ENCODE data around the gene NAA20. TPM values are rescaled to one million over a fixed set of nuclear protein-coding genes. Genes with fewer than 3 reads are reported as not detected.
"Not testable (repeated sequence)": the region's sequence is repeated elsewhere in the genome, so short reads cannot be mapped to it uniquely, and the experiment has no call there.

Gene NAA20
- total RNA-seq, 2 donors from 2014 or later, result 49.0 to 63.1 TPM

DNA sequence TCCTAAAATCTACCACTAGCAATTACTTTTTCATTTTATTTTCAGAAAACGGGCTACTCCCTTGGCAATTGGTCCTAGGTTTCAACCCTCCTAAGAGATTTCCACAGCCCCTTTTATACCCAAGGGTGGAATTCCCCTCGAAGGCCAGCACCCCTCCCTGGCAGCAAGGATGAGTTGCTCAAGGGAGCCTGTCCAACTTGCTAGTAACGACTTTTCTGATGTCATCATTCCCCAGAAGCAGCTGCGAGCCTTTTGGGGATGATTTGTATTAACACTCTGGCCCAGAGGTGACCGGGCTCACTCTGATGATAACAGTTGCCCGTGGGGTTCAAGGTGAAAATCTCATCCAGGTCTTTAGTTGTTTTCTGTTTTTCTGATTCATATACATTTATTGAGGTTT lies 30.7 kb upstream of the NAA20 start:
- intact Hi-C loops (cut with DNase I), result no loop called here
- peak; percentile 38 for DNase-seq
- ATAC-seq, result peak; percentile 42 to 58

DNA sequence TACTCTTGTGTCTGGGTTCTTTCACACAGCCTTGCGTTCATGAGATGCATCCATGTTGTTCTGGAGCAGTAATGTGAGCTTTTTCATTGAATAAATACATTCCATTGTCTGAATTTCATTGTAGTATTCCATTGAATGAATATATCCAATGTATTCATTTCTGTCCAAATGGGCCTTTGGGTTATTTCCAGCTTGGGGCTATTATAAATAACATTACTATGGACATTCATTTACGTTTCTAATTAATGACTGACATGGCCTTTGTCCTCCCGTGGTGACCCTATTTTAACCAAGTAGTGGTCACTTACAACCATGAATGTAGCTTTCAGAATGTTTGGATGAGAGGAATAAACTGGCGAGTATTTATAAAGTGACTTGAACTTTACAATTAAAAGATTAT lies 30.1 kb upstream of the NAA20 start:
- DNase-seq, result no peak
- intact Hi-C loops (cut with DNase I), result no loop called here
- ATAC-seq, result no peak

DNA sequence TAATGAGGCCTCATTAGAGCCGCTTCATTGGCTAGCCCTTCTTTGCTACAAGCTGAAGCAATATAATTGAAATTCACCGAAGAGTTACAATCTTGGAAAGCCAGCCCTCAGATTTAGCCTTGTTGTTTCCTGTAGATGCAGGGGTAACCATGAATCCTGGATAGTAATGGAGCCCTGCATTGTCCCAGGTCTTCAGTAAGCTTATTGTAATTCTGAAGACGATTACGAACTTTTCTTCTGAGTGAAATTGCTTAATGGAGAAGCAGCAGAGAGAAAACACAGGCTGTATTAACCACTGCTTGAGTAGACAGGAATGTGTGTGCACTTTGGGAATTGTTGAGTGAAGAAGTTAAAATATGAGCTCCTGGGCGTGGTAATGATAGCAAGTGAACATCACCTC lies 26.3 kb upstream of the NAA20 start:
- no peak for ATAC-seq
- intact Hi-C loops (cut with DNase I), result loop anchor here in 1 of 2 donors (10.0 kb wide), 1 partner anchor 296 kb away; no protein-coding TSS in a partner anchor
- no peak for DNase-seq

DNA sequence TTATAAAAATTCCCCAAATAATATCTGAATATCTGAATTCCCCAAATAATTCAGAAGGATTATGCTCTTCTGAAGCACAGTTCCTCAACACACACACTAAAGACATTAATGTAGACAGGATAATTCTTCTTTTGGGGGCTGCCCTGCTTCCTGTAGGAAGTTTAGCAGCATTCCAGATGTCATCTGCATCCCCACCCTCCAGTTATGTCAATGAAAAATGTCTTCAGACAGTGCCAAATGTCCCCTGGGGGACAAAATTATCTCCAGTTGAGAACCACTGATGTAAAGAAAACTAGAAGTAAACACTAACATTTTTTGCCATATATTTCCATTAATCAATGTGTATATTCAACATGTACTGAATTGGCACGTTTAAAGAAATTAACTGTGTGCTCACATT lies 25.9 kb upstream of the NAA20 start:
- DNase-seq (no peak), ATAC-seq (no peak)
- intact Hi-C loops (cut with DNase I), result loop anchor here in 1 of 2 donors (10.0 kb wide), 1 partner anchor 297 kb away; no protein-coding TSS in a partner anchor

DNA sequence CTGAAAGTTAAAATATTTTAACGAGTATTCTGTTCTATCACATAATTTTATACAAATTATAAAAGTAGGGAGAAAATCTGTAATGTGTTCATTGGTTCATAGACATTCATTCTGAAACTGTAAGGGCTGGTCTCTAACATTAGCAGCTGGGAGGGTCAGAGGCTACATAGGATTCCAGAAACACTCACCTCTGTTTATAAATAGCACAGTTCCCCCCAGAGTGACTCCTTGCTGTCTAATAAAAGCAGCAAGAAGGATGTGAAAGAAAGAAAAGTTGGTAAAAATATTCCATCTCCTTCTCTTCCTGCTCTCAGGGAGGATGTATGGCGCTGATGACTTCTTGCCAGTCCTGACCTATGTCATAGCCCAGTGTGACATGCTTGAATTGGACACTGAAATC lies 25.3 kb upstream of the NAA20 start:
- DNase-seq, result no peak
- intact Hi-C loops (cut with DNase I), result loop anchor here in 1 of 2 donors (10.0 kb wide), 1 partner anchor 297 kb away; no protein-coding TSS in a partner anchor
- no peak for ATAC-seq

DNA sequence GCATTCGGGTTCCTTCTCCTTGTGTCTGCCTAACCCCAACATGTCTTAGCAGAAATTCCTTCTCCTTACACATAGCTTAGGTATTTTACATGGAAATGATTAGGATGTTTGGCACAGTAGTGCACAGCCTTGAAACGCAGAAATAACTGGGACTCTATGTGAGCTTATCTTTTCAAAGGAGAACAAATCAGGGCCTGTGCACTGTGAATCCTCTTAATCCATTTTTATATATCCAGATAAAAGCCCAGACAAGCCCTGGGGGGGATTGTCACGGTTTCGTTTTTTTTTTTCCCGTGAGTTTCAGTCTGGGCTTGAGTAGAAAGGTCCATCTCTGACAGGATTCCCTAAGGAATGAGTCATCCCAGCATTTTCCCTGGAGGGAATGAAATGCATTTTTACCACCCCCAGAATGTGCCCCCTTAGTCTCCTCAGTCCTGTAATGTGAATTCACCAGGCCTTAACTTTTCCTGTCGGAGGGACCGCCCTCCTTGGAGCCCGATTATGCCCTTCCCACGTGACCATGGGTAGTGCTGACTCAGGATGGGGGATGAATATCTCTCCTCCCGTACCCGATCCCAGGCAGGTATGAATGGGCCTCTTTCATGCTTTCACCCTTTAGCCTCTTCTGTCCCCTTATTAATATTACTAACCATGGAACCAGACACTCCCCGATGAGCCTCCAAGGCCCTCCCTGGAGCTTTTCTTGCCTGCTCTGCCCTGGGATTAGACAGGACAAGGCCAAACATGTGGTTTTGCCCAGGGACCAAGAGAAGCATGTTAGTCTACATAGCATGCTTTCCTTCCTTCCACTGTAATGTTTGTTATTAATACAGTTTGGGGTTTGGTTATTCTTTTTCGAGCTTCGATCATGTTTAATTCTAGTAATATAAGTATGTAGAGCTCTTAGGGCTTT lies 23.9 kb upstream of the NAA20 start:
- ATAC-seq (peak; percentile 56 to 79), DNase-seq (peak; percentile 50)
- intact Hi-C loops (cut with DNase I), result loop anchor here in 1 of 2 donors (10.0 kb wide), 1 partner anchor 298 kb away; no protein-coding TSS in a partner anchor

DNA sequence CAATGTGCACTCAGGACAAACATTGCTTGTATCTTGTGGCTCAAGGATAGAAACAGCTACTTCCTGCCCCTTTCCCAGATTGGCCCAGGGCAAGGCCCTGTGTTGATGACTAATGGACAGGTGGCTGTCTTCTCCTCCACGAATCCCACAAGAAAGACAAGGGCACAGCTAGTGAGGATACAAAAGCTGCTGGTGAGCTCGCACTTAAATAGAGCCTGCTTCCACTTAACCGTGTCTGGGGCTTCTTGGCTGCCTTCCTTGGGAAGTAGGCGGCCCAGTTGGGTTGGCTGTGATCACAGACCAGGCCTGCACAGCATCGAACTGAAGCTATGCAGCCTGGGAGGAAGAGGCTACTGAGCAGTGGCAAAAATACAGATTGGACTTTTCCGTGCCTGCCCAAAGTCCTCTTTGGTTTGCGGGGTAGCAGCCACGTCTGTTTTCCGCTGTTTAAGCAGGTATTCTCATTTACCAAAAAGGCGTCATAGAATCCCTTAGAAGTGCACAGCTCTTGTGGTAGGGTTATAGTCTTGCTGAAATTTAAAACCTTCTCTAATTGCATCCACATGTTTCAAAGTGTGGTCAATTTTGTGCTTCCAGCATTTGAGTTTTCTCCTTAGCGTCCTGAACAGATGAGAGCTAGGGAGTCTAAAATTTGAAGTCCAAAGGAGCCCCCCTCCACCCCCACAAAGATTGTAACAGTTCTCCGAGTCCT lies 23.0 kb upstream of the NAA20 start:
- no peak for DNase-seq
- intact Hi-C loops (cut with DNase I), result loop anchor here (2.0 to 10.0 kb wide), 2 partner anchors 209 to 299 kb away; no protein-coding TSS in a partner anchor
- ATAC-seq, result peak; percentile 48 to 73

DNA sequence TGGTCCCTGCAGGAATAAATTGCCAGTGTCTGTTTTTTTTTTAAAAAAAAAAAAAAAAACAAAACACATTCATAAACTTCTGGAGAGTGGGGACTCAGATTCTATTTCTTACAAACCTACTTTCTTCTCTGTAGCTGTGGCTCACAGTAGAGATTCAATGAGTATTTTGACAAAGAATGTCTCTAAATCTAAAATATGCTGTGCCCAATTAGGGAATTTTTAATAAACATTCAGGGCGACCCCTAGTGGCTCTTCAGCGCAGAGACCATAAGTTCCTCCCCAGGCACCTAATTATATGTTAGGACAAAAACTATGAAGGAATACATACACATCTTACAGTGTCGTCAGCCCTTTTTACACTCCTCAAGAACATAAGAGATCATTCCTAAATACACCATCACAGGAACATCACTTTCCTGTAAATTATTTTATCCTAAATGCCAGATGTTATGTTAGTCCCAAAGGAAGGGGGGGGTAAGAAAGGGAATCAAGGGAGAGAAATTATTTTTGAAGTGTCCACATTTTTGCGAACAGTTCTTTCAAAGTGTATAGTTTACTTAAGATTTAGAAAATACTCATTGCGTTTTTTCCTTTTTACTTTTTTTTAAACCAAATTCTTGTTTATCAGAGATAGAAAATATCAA lies 21.8 kb upstream of the NAA20 start:
- intact Hi-C loops (cut with DNase I), result loop anchor here (2.0 to 10.0 kb wide), 5 partner anchors 108 to 308 kb away; no protein-coding TSS in a partner anchor
- DNase-seq (no peak), ATAC-seq (peak; percentile 19 to 32)

DNA sequence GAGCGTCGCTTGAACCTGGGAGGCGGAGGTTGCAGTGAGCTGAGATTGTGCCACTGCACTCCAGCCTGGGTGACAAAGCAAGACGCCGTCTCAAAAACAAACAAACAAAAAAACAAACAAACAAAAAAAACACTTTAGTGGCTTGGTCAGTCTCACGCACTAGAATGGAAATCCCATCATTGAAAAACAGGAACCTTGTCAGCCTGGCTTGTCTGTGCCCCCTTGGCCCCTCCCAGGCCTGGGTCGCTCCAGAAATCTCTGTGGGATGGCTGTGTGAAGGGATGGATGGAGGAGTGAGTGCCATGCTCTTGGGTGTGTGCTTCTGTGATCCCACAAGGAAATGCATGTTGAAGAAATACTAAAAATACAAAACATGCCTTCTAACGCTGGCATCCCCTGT lies 20.9 kb upstream of the NAA20 start:
- ATAC-seq, result no peak
- DNase-seq, result no peak
- intact Hi-C loops (cut with DNase I), result loop anchor here (5.0 to 10.0 kb wide), 4 partner anchors 109 to 309 kb away; no protein-coding TSS in a partner anchor

DNA sequence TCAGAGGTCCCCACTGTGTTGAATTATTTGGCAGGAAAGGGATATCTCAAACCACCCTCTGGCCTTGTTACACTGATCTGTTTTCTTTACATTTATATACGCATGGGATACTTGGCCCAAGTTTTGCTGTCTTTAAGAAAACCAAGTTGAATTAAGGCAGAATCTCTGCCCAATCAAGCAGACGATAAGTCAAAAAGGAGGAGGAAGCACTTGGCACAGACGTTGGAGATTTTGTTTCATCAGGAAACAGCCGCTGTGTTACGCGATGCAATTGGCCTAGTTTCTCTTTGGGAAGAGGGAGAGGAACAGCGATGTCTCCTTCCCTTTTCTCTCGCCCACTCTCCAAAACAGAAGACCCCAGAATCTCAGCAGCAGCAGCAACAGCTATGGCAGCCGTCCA lies 20.2 kb upstream of the NAA20 start:
- peak; percentile 47 for DNase-seq
- intact Hi-C loops (cut with DNase I), result loop anchor here (5.0 to 10.0 kb wide), 4 partner anchors 110 to 310 kb away; no protein-coding TSS in a partner anchor
- ATAC-seq, result peak; percentile 5 to 39

DNA sequence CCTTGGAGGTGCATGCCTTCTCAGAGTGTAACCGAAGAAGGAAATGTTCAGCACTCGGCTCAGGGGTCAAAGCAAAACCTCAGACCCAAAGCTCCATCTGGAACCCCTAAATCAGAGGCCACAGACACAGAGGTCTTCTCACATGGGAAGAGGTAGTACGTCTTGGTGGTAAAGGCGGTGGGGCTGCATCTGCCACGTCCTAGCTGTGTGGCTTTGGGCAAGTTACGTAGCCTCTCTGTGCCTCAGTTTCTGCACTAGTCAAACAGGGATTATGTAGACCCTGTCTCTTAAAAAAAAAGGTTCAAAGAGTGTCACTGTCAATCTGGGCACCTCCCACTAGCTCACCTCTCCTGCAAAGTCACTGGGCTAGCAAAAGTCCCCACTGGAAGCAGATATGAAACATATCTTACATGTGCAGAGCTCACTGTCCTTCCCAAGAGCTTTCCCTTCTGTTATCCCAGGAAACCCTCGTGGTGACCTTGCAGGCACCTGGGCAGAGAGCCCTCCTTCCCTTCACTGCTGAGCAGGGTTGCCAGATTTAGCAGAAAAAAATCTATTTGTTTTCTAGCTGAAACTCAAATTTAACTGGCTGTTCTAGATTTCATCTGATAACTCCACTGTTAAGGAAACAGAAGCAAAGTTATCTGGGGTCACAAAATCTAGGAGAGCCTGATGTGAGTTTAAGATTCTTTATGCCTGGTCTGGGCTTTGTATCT lies 18.0 kb upstream of the NAA20 start:
- intact Hi-C loops (cut with DNase I), result loop anchor here (5.0 to 10.0 kb wide), 4 partner anchors 112 to 312 kb away; no protein-coding TSS in a partner anchor
- ATAC-seq (no peak), DNase-seq (no peak)

DNA sequence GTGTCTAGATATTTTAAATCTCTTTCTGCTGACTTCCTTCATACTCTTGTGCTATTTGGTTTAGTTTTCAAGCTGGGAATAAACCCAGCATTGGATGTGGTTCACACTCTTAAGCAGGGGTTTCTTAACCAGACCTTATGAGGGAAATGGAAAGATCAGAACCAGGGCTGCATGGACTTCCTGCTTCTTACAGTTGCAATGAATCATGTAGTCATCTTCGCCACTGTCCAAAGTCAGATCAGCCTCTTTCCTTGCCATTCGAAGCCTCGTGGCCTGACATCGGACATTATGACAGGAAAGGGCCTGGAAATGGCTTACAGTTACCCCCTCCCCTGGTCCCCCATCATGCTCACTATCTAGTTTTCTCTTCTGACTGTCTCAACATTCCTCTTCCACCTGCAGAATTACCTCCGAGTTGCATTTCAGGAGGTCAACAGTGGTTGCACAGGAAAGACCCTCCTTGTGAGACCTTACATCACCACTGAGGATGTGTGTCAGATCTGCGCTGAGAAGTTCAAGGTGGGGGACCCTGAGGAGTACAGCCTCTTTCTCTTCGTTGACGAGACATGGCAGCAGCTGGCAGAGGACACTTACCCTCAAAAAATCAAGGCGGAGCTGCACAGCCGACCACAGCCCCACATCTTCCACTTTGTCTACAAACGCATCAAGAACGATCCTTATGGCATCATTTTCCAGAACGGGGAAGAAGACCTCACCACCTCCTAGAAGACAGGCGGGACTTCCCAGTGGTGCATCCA lies 16.8 kb upstream of the NAA20 start:
- DNase-seq, result no peak
- no peak for ATAC-seq
- intact Hi-C loops (cut with DNase I), result no loop called here

DNA sequence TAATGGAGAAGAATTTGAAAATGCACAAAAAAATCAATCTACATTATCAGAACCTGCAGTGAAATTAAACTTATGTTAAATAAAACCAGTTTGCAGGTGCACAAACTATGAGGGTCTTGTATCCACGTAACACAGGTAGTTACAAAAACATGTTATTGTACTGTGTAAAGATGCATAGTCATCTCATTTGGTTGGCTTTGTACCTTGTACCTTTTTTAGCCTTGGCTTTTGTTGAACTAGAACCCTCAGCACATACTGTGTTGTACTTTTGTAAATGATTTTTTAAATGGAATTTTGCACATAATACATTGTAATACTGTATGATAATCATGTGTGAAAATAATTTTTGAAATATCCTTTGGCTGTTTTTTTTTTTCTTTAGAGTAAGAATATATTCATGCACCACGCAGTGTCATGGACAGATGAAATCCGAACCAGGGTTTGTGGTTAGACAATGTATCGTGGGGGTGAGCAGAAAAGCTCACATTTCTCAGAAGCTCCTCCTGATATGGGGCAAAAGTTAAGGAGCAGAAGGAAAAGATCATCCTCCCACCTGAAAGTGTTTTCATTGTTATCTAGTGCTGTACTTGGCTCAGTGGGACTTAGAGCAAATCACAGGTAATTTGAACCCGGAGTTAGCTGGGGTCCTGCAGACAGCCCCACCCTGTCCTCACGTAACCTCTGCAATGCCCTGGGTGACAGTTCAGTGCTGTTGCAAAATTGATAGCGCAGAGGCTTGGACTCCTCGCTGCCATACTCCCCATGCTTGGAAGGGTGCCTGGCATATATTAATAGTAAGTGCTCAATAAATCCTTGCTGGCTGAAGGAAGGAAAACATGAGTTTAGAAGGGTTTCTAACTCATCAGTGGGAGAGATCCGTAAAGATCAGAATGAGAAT lies 14.8 kb upstream of the NAA20 start:
- no peak for DNase-seq
- intact Hi-C loops (cut with DNase I), result no loop called here
- peak in 1 of 2 donors; percentile 60 for ATAC-seq

DNA sequence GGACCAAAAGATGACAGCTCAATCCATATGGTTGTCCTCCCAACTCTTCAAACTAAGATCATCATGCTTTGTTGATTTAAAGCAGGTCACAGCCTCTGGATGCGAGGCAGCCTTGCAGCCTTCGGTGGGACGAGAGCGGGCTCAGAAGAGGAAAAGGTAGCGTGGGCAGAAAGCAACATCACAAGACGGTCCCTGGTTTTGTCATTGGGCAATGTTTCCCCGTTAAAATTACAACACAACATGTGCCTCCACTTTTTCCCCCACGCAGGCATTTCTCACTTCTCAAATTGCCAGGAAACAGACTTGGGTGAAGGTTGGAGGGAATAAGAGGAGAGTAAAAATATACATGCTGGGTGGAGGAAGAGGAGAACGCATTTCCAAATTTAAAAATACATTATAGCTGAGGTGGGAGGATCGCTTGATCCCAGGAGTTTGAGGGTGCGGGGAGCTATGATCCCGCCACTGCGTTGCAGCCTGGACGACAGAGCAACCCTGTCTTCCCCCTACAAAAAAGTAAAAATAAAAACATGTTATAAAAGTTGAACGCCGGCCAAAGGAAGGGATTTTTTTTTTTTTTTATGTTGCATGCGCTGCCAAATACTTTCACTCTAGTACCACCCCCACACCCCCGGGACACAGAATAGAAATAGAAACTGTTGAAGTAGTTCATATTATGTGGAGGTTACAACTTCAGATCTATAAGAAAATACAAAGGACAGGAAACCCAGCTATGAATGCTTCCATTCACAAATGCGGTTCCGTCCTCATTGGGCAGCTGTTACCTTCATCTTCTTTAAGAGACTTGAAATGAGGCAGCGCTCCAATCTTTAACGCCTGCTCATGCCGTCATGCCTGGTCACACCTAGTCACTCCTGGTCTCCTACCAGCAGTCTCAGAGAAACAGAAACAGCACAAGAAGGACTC lies 13.9 kb upstream of the NAA20 start:
- intact Hi-C loops (cut with DNase I), result no loop called here
- DNase-seq, result no peak
- ATAC-seq, result peak; percentile 73

DNA sequence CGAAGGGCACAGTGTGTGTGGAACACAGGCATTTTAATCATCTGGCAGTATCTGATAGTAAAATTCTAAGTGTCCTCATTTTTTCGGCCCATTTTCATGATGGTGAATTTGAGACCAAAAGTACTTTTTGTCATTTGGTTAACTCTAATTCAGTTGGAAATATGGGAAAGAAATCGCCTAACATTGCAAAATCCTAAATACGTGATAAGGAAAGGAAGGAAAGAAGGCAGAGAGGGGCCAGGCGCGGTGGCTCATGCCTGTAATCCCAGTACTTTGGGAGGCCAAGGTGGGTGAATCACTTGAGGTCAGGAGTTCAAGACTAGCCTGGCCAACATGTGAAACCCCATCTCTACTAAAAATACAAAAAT lies 13.2 kb upstream of the NAA20 start:
- DNase-seq; ATAC-seq; intact Hi-C loops (cut with DNase I): not testable (repeated sequence)

DNA sequence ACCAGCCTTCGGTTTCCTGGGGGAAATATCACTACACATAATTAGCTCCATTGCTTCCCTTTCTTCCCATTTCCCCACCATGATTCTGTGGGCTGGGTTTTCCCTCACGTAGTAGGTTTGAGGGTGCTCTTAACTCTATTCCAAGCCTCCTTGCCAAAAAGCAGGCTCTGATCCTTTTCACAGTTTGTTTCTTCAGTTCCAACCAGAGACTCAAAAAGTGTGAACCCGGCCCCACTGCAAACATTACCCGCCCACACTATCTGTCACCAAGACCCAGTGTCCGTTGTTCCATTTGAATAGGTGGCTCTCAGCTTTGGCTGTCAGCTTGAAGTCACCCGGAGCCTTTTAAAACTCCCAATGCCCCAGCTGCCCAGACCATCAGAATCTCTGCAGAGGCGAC lies 11.8 kb upstream of the NAA20 start:
- intact Hi-C loops (cut with DNase I), result no loop called here
- DNase-seq, result no peak
- no peak for ATAC-seq
